ENCODE results near the gene GALM.
"Not testable (repeated sequence)": the region's sequence is repeated elsewhere in the genome, so short reads cannot be mapped to it uniquely, and the experiment has no call there.

The GALM gene

GRCh38 chr2:38754506-38754905 lies 88.6 kb downstream of the GALM start:
- peak in 2 of 3 donors; percentile 36 to 44 for DNase-seq
- Histone ChIP-seq H3K27ac (ENCODE audit: insufficient read depth in 1 of 2, low read depth in 1 of 2, low read length in 2 of 2, poor library complexity in 1 of 2, severe bottlenecking in 2 of 2) (peak overlapping the region in 1 of 2 experiments; percentile 70), H3K4me3 (ENCODE audit: control insufficient read depth in 1 of 7, extremely low read depth in 1 of 7, insufficient read depth in 4 of 7, low read depth in 2 of 7, low read length in 6 of 7) (peak overlapping the region in 6 of 7 experiments; percentile 36 to 80 (median 57)), H3K9me3 (ENCODE audit: control extremely low read depth in 1 of 5, control insufficient read depth in 4 of 5, insufficient read depth in 2 of 5, low read depth in 1 of 5, low read length in 4 of 5) (no peaks in the 10 kb centered on the region), H3K27me3 (replicated peaks in 2 of 5; ENCODE audit: control insufficient read depth in 4 of 5, insufficient read depth in 5 of 5, low read length in 4 of 5) (no peaks in the 10 kb centered on the region), H3K36me3 (ENCODE audit: control insufficient read depth in 4 of 4, insufficient read depth in 4 of 4, low read length in 3 of 4) (peaks cover 0 to 7% (median under 1%) of the 10 kb centered on the region in 4 experiments), H3K4me1 (ENCODE audit: control extremely low read depth in 1 of 4, control insufficient read depth in 4 of 4, insufficient read depth in 4 of 4, low read length in 3 of 4) (peaks cover 7 to 25% (median 16%) of the 10 kb centered on the region in 4 experiments)
- POLR2A ChIA-PET, result interaction anchor here (0.6 kb wide), 1 partner anchor 24 kb away, joined by 3 read pairs; no protein-coding TSS in a partner anchor
- CTCF ChIA-PET, result interaction anchor here (0.7 to 1.2 kb wide), 2 partner anchors 9 to 150 kb away, joined by 3 read pairs; no protein-coding TSS in a partner anchor
- no CpG with 5 or more reads among the region's 3 CpGs for WGBS (ENCODE audit: insufficient coverage)

- H3K27me3 ChIP-seq (replicated peaks in 2 of 5; ENCODE audit: control insufficient read depth in 4 of 5, insufficient read depth in 5 of 5, low read length in 4 of 5); H3K9me3 ChIP-seq (ENCODE audit: control extremely low read depth in 1 of 5, control insufficient read depth in 4 of 5, insufficient read depth in 2 of 5, low read depth in 1 of 5, low read length in 4 of 5); H3K27ac ChIP-seq (ENCODE audit: insufficient read depth in 1 of 2, low read depth in 1 of 2, low read length in 2 of 2, poor library complexity in 1 of 2, severe bottlenecking in 2 of 2); H3K4me3 ChIP-seq (ENCODE audit: control insufficient read depth in 1 of 7, extremely low read depth in 1 of 7, insufficient read depth in 4 of 7, low read depth in 2 of 7, low read length in 6 of 7); H3K36me3 ChIP-seq (ENCODE audit: control insufficient read depth in 4 of 4, insufficient read depth in 4 of 4, low read length in 3 of 4); DNase-seq; POLR2A ChIA-PET; CTCF ChIA-PET: not testable (repeated sequence)
- 100% methylated on average over 18 of the region's 31 CpGs for WGBS (ENCODE audit: insufficient coverage)
- H3K4me1 ChIP-seq (ENCODE audit: control extremely low read depth in 1 of 4, control insufficient read depth in 4 of 4, insufficient read depth in 4 of 4, low read length in 3 of 4), result peaks cover 0 to 17% (median 11%) of the 10 kb centered on the region in 4 experiments
Measured at GRCh38 chr2:38755891-38756290, 90.0 kb downstream of the GALM start.

GRCh38 chr2:38763228-38763627 lies 97.3 kb downstream of the GALM start:
- Histone ChIP-seq H3K27me3 (replicated peaks in 2 of 5; ENCODE audit: control insufficient read depth in 4 of 5, insufficient read depth in 5 of 5, low read length in 4 of 5) (no peaks in the 10 kb centered on the region), H3K9me3 (ENCODE audit: control extremely low read depth in 1 of 5, control insufficient read depth in 4 of 5, insufficient read depth in 2 of 5, low read depth in 1 of 5, low read length in 4 of 5) (no peaks in the 10 kb centered on the region), H3K36me3 (ENCODE audit: control insufficient read depth in 4 of 4, insufficient read depth in 4 of 4, low read length in 3 of 4) (no peaks in the 10 kb centered on the region), H3K27ac (ENCODE audit: insufficient read depth in 1 of 2, low read depth in 1 of 2, low read length in 2 of 2, poor library complexity in 1 of 2, severe bottlenecking in 2 of 2) (no peak overlapping the region), H3K4me1 (ENCODE audit: control extremely low read depth in 1 of 4, control insufficient read depth in 4 of 4, insufficient read depth in 4 of 4, low read length in 3 of 4) (no peaks in the 10 kb centered on the region), H3K4me3 (ENCODE audit: control insufficient read depth in 1 of 7, extremely low read depth in 1 of 7, insufficient read depth in 4 of 7, low read depth in 2 of 7, low read length in 6 of 7) (no peak overlapping the region)
- DNase-seq, result no peak
- CTCF ChIA-PET, result interaction anchor here (0.9 kb wide), 1 partner anchor 8 kb away, joined by 3 read pairs; no protein-coding TSS in a partner anchor
- POLR2A ChIA-PET, result no interaction called here
- WGBS (ENCODE audit: insufficient coverage), result no CpG with 5 or more reads among the region's 2 CpGs

- WGBS (ENCODE audit: insufficient coverage), result 100% methylated on average over 2 of the region's 4 CpGs
- ChIA-PET CTCF (interaction anchor here (0.9 kb wide), 1 partner anchor 9 kb away, joined by 3 read pairs; no protein-coding TSS in a partner anchor), POLR2A (interaction anchor here (0.9 kb wide), 1 partner anchor 11 kb away, joined by 4 read pairs; no protein-coding TSS in a partner anchor)
- Histone ChIP-seq H3K4me3 (ENCODE audit: control insufficient read depth in 1 of 7, extremely low read depth in 1 of 7, insufficient read depth in 4 of 7, low read depth in 2 of 7, low read length in 6 of 7) (no peak overlapping the region), H3K36me3 (ENCODE audit: control insufficient read depth in 4 of 4, insufficient read depth in 4 of 4, low read length in 3 of 4) (no peaks in the 10 kb centered on the region), H3K4me1 (ENCODE audit: control extremely low read depth in 1 of 4, control insufficient read depth in 4 of 4, insufficient read depth in 4 of 4, low read length in 3 of 4) (no peaks in the 10 kb centered on the region), H3K27ac (ENCODE audit: insufficient read depth in 1 of 2, low read depth in 1 of 2, low read length in 2 of 2, poor library complexity in 1 of 2, severe bottlenecking in 2 of 2) (no peak overlapping the region), H3K9me3 (ENCODE audit: control extremely low read depth in 1 of 5, control insufficient read depth in 4 of 5, insufficient read depth in 2 of 5, low read depth in 1 of 5, low read length in 4 of 5) (no peaks in the 10 kb centered on the region), H3K27me3 (replicated peaks in 2 of 5; ENCODE audit: control insufficient read depth in 4 of 5, insufficient read depth in 5 of 5, low read length in 4 of 5) (no peaks in the 10 kb centered on the region)
- DNase-seq, result no peak
Measured at GRCh38 chr2:38763728-38764127, 97.8 kb downstream of the GALM start.

GRCh38 chr2:38765149-38765548 lies 99.2 kb downstream of the GALM start:
- H3K36me3 ChIP-seq (ENCODE audit: control insufficient read depth in 4 of 4, insufficient read depth in 4 of 4, low read length in 3 of 4), result no peaks in the 10 kb centered on the region
- H3K4me1 ChIP-seq (ENCODE audit: control extremely low read depth in 1 of 4, control insufficient read depth in 4 of 4, insufficient read depth in 4 of 4, low read length in 3 of 4), result no peaks in the 10 kb centered on the region
- CTCF ChIA-PET, result no interaction called here
- DNase-seq, result no peak
- WGBS (ENCODE audit: insufficient coverage), result no CpG with 5 or more reads among the region's 4 CpGs
- no peaks in the 10 kb centered on the region for H3K27me3 ChIP-seq (replicated peaks in 2 of 5; ENCODE audit: control insufficient read depth in 4 of 5, insufficient read depth in 5 of 5, low read length in 4 of 5)
- H3K9me3 ChIP-seq (ENCODE audit: control extremely low read depth in 1 of 5, control insufficient read depth in 4 of 5, insufficient read depth in 2 of 5, low read depth in 1 of 5, low read length in 4 of 5), result no peaks in the 10 kb centered on the region
- no peak overlapping the region for H3K4me3 ChIP-seq (ENCODE audit: control insufficient read depth in 1 of 7, extremely low read depth in 1 of 7, insufficient read depth in 4 of 7, low read depth in 2 of 7, low read length in 6 of 7)
- POLR2A ChIA-PET, result no interaction called here
- no peak overlapping the region for H3K27ac ChIP-seq (ENCODE audit: insufficient read depth in 1 of 2, low read depth in 1 of 2, low read length in 2 of 2, poor library complexity in 1 of 2, severe bottlenecking in 2 of 2)

- ChIA-PET CTCF (no interaction called here), POLR2A (no interaction called here)
- Histone ChIP-seq H3K27ac (ENCODE audit: insufficient read depth in 1 of 2, low read depth in 1 of 2, low read length in 2 of 2, poor library complexity in 1 of 2, severe bottlenecking in 2 of 2) (no peak overlapping the region), H3K4me3 (ENCODE audit: control insufficient read depth in 1 of 7, extremely low read depth in 1 of 7, insufficient read depth in 4 of 7, low read depth in 2 of 7, low read length in 6 of 7) (no peak overlapping the region), H3K36me3 (ENCODE audit: control insufficient read depth in 4 of 4, insufficient read depth in 4 of 4, low read length in 3 of 4) (no peaks in the 10 kb centered on the region), H3K4me1 (ENCODE audit: control extremely low read depth in 1 of 4, control insufficient read depth in 4 of 4, insufficient read depth in 4 of 4, low read length in 3 of 4) (no peaks in the 10 kb centered on the region), H3K9me3 (ENCODE audit: control extremely low read depth in 1 of 5, control insufficient read depth in 4 of 5, insufficient read depth in 2 of 5, low read depth in 1 of 5, low read length in 4 of 5) (no peaks in the 10 kb centered on the region), H3K27me3 (replicated peaks in 2 of 5; ENCODE audit: control insufficient read depth in 4 of 5, insufficient read depth in 5 of 5, low read length in 4 of 5) (no peaks in the 10 kb centered on the region)
- no peak for DNase-seq
- 98% methylated on average over 4 of the region's 5 CpGs for whole genome bisulfite sequencing (ENCODE audit: insufficient coverage)
Measured at GRCh38 chr2:38765551-38765950, 99.6 kb downstream of the GALM start.

- H3K27me3 ChIP-seq (replicated peaks in 2 of 5; ENCODE audit: control insufficient read depth in 4 of 5, insufficient read depth in 5 of 5, low read length in 4 of 5), result peaks cover 0 to 10% (median 3%) of the 10 kb centered on the region in 5 experiments
- no peaks in the 10 kb centered on the region for H3K9me3 ChIP-seq (ENCODE audit: control extremely low read depth in 1 of 5, control insufficient read depth in 4 of 5, insufficient read depth in 2 of 5, low read depth in 1 of 5, low read length in 4 of 5)
- H3K4me1 ChIP-seq (ENCODE audit: control extremely low read depth in 1 of 4, control insufficient read depth in 4 of 4, insufficient read depth in 4 of 4, low read length in 3 of 4), result no peaks in the 10 kb centered on the region
- no peaks in the 10 kb centered on the region for H3K36me3 ChIP-seq (ENCODE audit: control insufficient read depth in 4 of 4, insufficient read depth in 4 of 4, low read length in 3 of 4)
- POLR2A ChIA-PET, result no interaction called here
- no peak for DNase-seq
- CTCF ChIA-PET, result interaction anchor here (1.0 kb wide), 1 partner anchor 454 kb away, joined by 3 read pairs; no protein-coding TSS in a partner anchor
- no peak overlapping the region for H3K27ac ChIP-seq (ENCODE audit: insufficient read depth in 1 of 2, low read depth in 1 of 2, low read length in 2 of 2, poor library complexity in 1 of 2, severe bottlenecking in 2 of 2)
- no peak overlapping the region for H3K4me3 ChIP-seq (ENCODE audit: control insufficient read depth in 1 of 7, extremely low read depth in 1 of 7, insufficient read depth in 4 of 7, low read depth in 2 of 7, low read length in 6 of 7)
- 86% methylated on average over 5 of the region's 5 CpGs for WGBS (ENCODE audit: insufficient coverage)
Measured at GRCh38 chr2:38771632-38772031, 105.7 kb downstream of the GALM start.

All from common myeloid progenitor, CD34-positive (primary cell).